ENCODE data around the gene MMP2. TPM values are rescaled to one million over a fixed set of nuclear protein-coding genes. Genes with fewer than 3 reads are reported as not detected.

Gene MMP2
- total RNA-seq, 1 donor from 2014 or later = 14.1 TPM

DNA sequence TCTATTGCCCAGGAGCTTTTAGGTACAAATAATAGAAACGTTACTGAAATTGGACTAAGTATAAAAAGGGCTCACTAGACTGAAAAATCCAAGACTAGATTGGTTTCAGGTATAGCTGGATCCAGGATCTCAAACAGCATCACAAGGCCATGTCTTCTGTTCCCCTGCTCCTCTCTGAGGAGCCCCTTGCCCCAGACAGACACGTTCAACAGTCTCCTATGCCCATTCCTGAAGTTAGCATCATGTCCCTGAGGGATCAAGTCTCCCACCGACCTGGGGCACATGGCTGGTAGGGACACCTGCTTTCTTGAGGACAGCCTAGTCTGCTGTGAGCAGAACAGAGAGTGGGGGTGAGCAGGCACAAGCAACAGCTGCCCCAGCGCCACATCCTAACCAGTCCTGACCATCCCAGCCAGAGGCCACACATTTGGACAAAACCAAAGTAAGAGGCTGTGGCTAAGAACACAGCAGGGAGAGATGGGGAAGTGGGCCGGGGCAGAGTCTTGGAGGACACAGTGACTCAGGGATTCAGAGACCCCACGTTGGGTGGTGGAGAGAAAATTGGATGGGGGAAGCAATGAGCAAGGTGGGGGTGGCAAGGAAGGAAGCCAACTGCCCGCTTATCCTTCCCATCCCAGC is 10.5 kb upstream of the MMP2 start:
- DNase-seq (ENCODE audit: low read depth in 2 of 2) = no peak

DNA sequence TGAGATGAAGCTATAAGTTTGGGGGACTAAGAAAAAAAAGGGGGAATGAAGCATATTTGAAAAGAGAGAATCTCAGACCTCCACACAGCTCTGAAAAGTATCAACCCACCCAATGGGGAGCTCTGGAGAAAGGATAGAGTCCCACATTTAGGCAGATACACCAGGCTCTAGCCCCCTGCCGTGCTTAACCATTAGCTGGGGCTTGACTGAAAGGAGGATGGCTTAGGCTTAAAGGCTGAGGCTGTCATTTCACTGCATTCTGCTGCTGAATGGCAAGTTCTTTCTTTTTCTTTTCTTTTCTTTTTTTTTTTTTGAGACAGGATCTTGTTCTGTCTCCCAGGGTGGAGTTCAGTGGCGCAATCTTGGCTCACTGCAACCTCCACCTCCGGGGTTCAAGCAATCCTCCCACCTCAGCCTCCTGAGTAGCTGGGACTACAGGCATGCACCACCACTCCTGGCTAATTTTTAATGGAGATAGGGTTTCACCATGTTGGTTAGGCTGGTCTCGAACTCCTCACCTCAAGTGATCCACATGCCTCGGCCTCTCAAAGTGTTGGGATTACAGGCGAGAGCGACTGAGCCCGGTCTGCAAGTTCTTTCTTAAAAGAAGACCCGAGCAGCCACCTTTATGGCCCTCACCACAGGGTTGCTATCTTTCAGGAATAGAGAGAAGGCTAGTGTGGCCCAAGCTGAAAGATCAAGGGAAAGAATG is 9.0 kb upstream of the MMP2 start:
- no peak for DNase-seq (ENCODE audit: low read depth in 2 of 2)

DNA sequence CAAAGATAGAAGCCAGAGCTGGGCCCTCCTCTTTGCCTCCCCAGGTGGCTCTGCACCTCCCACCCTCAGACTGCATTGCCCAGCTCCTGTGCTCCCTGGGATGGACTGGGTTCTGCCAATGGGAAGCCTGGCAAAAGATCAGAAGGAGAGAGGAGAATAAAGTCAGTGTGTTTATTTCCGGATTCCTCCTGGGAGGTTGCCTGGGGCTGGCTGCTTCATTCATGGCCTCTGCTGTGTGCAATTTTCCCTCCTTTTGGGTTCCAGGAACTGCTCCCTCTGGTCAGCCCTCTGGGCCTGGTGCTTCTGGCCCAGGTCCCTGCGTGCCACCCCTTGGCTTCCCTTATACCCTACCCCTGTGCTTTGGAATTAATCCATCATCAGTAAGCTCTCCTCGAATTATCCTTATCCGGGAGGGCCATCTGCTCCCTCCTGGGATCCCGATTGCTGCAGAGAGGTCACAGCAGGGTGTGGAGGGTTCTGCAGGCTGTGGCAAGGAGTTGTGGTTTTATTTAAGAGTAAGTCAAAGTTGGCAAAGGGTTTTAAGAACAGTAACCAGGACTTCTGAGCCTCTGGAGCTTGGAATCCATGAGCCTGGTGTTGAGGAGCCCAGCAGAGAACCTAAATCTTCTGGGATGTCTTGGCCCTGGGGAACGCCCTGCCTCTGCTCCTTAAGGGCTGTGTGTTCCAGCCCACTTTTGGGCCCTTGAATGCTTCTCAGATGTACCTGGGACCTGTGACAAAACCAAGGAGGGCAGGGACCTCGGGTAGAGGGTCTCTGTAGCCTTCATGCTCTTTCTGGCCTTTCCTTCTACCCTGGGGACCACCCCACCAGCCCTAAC is 8.2 kb upstream of the MMP2 start:
- no peak for DNase-seq (ENCODE audit: low read depth in 2 of 2)

DNA sequence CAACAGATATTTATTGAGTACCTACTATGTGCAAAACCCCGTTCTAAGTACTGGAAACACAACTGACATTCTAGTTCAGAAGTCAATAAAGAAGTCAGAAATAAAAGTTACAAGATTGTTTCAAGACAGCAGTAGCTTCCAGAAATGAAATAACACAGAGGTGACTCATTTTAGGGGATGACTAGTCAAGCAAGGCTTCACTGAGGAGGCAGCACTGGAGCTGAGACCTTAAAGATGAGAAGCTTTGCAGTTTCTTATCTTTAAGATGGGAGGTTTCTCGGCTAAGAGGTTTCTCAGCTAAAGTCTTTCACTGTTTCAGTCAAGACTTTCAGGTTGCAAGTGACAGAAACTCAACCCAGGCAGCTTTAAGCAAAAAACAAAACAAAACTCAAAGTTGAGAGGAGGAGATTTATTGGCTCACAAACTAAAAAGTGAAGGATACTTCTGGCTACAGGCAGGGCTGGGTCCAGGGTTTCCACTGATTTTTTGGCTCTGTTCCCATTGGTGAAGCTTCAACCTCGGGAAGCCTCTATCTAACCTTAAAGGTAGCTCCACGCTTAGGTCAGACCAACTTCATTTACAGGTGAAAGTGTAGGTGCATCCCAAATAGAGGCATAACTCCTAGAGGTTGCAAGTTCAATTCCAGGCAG is 7.4 kb upstream of the MMP2 start:
- peak in 1 of 2 donors; percentile 73 for DNase-seq (ENCODE audit: low read depth in 2 of 2)

DNA sequence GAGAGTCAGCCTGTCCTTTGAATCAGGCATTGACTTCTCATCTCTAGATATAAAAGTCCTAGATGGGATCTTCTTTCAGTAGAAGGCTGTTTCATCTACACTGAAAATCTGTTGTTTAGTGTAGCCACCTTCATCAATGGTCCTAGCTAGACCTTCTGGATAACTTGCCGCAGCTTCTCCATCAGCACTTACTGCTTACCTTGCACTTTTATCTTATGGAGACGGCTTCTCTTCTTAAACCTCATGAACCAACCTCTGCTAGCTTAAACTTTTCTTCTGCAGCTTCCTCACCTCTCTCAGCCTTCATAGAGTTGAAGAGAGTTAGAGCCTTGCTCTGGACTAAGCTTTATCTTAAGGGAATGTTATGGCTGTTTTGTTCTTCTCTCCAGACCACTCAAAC is 5.4 kb upstream of the MMP2 start:
- no peak for DNase-seq (ENCODE audit: low read depth in 2 of 2)

DNA sequence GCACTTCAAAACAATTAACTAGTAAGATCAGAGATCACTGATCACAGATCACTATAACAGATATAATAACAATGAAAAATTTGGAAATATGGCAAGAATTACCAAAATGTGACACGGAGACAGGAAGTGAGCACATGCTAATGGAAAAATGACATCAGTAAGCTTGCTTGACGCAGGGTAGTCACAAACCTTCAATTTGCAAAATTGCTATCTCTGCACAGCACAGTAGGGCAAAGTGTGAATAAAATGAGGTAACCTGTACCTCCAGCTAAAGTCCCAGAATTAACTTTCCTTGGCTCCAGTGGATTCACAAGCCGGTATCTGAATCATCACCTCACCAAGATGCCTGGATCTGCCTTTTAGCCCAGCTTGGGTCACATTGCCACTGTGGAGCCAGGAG is 4.2 kb upstream of the MMP2 start:
- no peak for DNase-seq (ENCODE audit: low read depth in 2 of 2)

DNA sequence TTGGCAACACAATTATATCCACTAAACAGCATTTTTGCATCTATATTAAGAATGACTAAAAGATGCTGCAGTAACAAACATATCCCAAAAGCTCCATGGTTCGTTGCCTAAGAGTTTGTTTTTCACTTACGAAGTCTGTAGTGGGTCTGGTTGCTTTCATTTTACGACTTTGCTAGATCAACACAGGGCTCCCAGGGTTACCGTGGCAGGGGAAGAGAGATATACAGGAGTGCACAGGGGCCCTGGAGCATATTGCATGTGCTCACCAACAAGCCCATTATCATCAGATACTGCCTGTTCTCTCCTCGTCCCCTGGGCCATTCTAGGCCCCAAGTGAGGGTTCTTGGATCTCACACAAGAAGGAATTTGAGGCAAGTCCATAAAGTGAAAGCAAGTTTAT is 3.1 kb upstream of the MMP2 start:
- no peak for DNase-seq (ENCODE audit: low read depth in 2 of 2)

DNA sequence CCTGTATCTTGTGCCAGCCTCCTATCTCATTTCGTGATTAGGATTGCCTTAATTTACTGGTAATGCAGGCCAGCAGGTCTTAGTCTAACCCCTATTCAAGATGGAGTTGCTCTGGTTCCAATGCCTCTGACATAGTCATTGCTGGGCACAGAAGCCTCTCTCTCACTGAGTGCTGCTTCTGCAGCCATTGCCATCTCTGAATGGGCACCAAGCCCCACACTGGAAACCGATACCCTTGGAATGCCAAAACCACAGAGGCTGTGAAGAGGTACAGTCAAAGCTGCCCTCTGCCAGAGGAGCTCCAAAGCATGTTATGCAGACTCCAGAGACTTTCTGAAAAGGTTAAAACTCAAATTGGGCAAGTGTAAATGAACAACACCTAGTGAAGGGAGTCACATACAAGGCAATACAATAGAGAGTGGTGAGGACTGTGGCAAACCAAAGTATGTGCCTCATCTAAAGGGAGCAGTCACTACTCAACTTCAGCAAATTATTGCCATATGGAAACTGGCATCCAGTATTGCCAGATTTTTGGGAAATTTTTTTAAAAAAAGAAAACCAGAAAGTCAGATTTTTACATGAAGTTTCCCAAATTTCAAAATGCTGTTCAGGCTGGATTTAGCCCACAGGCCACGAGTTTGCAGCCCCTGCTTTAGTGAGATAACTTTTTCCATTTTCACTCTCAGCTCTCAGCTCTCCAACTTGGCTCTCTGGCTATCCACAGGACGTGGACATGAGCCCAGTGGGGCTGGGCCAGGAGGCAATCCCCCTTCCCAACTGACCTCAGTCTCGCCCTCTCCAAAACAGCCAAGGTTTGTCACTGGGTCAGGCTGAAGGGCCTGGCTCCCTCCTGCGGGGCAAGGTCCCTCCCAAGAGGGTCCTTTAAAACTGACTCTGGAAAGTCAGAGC is 2.1 kb upstream of the MMP2 start:
- no peak for DNase-seq (ENCODE audit: low read depth in 2 of 2)

DNA sequence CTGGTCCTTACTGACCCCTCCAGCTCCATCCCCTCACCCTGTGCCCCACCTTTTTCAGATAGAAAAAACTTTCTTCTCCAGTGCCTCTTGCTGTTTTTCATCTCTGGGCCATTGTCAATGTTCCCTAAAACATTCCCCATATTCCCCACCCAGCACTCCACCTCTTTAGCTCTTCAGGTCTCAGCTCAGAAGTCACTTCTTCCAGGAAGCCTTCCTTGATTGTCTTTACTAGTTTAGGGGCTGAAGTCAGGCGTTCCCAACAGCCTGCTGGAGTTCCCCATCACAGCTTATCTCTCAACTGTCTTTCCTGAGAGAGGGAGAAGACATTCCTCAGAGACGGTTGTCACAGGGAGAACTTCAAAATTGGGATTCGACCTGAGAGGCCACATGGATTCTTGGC is 1.3 kb upstream of the MMP2 start:
- no peak for DNase-seq (ENCODE audit: low read depth in 2 of 2)

DNA sequence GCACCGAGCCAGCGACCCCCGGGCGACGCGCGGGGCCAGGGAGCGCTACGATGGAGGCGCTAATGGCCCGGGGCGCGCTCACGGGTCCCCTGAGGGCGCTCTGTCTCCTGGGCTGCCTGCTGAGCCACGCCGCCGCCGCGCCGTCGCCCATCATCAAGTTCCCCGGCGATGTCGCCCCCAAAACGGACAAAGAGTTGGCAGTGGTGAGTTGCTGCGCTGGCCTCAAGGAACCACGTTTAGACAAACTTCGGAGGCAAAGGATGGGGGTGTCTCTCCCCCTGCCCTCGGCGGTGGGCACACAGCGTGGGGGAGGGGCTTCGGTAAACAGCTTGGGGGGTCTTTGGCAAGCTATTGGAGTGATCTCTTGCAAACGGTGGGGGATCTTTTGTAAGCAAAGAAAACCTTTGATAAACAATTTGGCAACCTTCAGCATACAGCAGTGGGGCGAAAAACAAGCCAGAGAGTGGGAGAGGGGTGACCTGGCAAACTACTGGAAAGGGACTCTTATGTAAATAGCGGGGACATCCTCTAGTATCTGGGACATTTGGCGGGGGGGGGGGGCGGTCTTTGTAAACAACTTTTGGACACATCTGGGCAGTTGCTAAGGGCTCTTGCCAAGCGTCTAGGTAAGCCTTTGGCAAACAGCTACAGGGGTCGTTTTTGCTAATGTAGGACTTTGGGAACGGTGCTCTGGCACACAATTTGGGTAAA is 587 bp downstream of the MMP2 start:
- peak in 1 of 2 donors; percentile 36 for DNase-seq (ENCODE audit: low read depth in 2 of 2)

DNA sequence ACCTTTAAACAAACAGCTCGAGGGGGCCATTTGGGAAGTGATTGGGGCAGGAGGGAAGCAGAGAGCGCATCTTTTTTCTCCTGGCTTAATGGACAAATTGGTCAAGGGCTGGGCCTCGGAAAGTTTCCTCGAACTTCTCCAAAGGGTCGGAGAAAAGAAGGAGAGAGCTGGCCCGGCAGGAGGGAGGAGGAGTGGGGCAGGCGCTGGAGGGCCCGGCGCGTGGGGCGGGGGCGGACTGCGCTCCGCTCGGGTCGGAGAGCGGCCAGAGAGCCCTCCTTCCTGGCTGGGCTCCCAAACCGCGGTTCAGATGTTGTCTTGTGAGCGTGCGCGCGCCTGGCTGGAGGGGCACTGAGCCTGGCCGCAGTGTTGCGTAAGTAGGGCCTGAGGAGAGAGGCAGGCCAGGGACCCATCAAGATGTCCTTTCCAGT is 1.2 kb downstream of the MMP2 start:
- DNase-seq (ENCODE audit: low read depth in 2 of 2) = peak in 1 of 2 donors; percentile 85

DNA sequence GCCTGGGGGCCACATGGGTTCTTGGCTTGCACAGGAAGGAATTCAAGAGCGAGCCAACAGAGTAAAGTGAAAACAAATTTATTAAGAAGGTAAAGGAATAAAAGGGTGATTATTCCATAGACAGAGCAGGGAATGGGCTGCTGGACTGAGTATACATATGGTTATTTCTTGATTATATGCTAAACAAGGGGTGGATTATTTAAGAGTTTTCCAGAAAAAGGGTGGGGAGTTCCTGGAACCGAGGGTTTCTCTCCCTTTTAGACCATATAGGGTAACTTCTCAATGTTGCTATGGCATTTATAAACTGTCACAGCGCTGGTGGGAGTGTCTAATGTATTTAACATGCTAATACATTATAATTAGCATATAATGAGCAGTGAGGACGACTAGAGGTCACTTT is 2.0 kb downstream of the MMP2 start:
- DNase-seq (ENCODE audit: low read depth in 2 of 2) = no peak

DNA sequence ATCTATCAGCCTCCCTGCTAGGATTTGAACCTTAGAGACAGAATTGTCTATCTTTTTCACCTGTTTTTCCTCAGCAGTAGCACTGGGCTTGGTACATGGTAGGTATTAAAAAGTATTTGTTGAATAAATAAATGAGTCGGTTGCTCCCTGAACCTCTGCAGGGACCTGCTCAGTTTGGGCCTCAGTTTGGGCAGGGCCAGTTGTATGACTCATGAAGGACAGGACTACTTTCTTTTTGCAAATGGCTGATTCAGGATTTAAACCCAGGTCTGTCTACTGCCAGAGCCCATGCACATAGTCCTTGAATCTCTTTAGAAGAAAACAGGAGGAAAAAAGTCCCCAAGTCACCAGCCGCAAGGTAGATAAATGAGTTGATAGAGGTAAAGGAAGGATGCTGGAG is 3.1 kb downstream of the MMP2 start:
- no peak for DNase-seq (ENCODE audit: low read depth in 2 of 2)

DNA sequence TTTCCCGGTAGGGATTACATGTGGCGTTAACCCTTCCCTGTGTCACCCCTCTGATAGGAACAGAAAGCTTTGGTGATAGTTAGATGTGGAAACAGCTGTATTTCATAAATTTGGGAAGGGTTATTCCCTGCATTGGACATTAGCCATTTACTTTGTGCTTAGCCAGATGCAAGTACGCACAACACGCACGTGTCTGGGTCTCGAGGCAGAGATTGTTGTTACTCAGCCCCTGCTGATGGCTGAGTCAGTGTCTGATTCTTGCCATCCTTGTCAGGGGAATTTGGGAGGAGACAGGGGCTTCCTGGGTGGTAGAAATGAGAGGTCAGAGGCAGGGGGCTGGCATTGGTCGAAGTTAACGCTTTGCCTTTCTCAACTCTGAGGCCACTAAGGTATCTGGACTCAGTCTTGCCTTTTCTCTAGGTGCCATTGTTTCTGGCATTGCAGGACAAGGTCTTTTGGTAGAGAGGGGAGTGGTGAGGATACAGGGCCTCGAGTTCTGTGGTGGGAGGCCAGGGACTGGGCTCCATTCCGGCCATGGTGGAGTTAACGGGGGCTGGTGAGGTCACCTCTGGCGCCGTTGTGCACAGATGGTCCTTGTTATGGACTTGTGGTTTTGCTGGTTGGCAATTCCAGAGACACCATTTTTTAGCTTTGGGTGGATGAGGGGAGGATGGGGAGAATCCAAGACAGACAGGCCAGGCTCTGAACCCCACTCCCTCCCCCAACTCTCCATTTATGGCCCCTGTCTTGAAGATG is 8.2 kb downstream of the MMP2 start:
- DNase-seq (ENCODE audit: low read depth in 2 of 2) = peak in 1 of 2 donors; percentile 40

DNA sequence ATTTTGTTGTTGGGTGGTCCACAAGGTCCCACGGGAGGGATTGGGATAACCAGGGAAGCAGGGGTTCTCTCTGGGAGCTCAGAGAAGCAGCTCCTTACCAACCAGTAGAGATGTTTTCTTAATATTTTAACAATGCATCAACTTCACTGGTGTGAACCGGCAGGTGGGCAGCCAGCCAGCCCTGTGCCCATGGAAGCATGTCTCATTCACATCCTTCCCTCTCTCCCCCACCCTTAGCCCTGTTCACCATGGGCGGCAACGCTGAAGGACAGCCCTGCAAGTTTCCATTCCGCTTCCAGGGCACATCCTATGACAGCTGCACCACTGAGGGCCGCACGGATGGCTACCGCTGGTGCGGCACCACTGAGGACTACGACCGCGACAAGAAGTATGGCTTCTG is 9.3 kb downstream of the MMP2 start:
- DNase-seq (ENCODE audit: low read depth in 2 of 2) = peak in 1 of 2 donors; percentile 42

DNA sequence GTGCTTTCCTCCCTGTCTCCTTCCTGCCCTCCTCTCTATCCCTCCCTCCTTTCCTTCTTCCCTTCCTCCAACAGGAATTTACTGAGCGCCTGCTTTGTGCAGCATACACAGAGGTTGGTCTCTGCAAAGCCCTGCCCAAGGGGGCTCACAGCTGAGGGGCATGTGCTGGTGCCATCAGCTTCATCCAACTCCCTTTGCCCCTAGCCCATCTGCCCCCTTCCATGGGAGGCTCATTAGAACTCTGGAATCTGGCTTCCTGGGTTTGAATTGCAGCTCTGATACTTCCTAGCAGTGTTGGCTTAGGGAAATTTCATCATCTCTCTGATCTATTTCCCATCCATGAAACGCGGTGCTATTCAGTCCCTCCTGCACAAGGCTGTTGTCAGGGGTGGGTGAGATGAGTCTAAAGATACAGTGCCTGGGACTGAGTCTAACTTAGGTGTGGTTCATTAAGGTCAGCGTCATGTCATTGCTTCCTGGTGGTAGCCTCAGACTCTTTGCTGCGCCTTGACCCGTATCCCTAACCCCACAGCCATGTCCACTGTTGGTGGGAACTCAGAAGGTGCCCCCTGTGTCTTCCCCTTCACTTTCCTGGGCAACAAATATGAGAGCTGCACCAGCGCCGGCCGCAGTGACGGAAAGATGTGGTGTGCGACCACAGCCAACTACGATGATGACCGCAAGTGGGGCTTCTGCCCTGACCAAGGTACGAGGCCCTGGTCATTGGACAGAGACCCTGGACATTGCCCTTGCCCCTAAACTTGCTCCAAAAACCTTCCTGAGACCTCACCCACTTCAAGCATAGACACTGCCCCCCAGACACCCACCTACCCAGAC is 10.3 kb downstream of the MMP2 start:
- no peak for DNase-seq (ENCODE audit: low read depth in 2 of 2)

DNA sequence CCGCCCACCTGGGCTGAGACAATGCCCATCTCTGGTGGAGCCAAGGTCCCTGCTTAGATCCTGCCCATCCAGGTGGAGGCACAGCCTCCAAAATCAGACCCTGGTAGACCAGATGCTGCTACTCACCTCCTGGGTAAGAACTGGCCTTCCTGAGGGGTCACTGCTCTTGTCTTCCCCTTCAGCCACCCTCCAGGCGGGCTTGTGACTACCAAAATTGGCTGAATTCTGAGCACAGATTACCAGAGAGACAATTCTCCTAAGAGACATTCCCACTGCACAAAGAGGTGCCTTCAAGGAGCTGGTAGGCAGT is 10.9 kb downstream of the MMP2 start:
- no peak for DNase-seq (ENCODE audit: low read depth in 2 of 2)

DNA sequence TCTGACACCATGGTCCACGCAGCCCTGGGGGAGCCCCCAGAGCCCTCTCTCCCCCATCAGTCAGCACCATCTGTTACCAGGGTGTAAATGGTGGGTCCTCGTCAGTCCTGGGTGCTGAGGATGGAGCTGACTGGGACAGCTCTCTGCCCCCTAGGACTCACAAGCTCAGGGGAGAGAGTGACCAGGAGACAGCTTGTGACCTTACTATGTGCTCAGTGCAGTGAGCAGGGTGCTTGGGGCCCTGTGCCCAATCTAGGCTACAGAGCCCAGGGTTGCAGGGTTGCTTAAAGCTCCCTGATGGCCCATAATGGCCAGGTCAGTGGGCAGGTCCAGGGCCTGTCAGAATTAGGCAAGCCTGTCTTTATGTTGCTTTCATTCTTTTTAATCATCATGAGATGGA is 11.3 kb downstream of the MMP2 start:
- no peak for DNase-seq (ENCODE audit: low read depth in 2 of 2)

DNA sequence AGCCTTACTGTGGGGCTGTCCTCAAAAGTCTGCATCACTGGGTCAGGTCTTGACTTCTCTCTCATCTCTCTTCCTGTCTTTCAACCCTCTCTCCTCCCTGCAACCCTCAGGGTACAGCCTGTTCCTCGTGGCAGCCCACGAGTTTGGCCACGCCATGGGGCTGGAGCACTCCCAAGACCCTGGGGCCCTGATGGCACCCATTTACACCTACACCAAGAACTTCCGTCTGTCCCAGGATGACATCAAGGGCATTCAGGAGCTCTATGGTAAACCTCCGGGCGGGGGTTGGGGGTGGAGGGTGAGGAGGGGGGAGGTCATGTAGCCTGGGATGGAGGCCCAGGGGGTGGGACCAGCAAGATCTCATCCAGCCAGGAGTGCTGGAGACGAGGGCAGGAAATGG is 12.7 kb downstream of the MMP2 start:
- DNase-seq (ENCODE audit: low read depth in 2 of 2) = no peak
